Glutamatergic neuron (in vitro differentiated cells): Measurements from ENCODE around the gene DOCK6. TPM values are rescaled to one million over a fixed set of nuclear protein-coding genes. Genes with fewer than 3 reads are reported as not detected.

ENCODE experiments used
- DNase-seq: peaks from one replicate; pipeline ENCODE4 v3.0.0; 2022
- H3K27ac Mint-ChIP-seq: one replicate; pipeline ENCODE4 v1.8.0; 2020; ENCODE audit warnings: mild to moderate bottlenecking, mixed read lengths, inconsistent platforms; ENCODE audit not compliant: unreplicated experiment
- H3K27me3 Mint-ChIP-seq: one replicate; pipeline ENCODE4 v1.8.0; 2020; ENCODE audit warnings: mild to moderate bottlenecking, moderate library complexity, mixed read lengths, inconsistent platforms; ENCODE audit not compliant: unreplicated experiment
- H3K36me3 Mint-ChIP-seq: one replicate; pipeline ENCODE4 v1.8.0; 2020; ENCODE audit warnings: mild to moderate bottlenecking, mixed read lengths, inconsistent platforms; ENCODE audit not compliant: unreplicated experiment
- H3K4me1 Mint-ChIP-seq: one replicate; pipeline ENCODE4 v1.8.0; 2020; ENCODE audit warnings: mild to moderate bottlenecking, low read depth, mixed read lengths, inconsistent platforms; ENCODE audit not compliant: unreplicated experiment
- H3K4me3 Mint-ChIP-seq: one replicate; pipeline ENCODE4 v1.8.0; 2020; ENCODE audit warnings: mild to moderate bottlenecking, mixed read lengths, inconsistent platforms; ENCODE audit not compliant: unreplicated experiment
- H3K9me3 Mint-ChIP-seq: one replicate; pipeline ENCODE4 v1.8.0; 2020; ENCODE audit warnings: mild to moderate bottlenecking, moderate library complexity, mixed read lengths, inconsistent platforms; ENCODE audit not compliant: unreplicated experiment
- CTCF ChIP-seq: fragments of 200-600 bp; sonication (generic); IDR thresholded peaks from one replicate; pipeline ENCODE4 v1.5.0; 2021; ENCODE audit not compliant: partially characterized antibody, unreplicated experiment
- total RNA-seq: library from RNA; stranded (reverse); fragmentation: NEBNext Ultra II Directional; extraction: Animal tissue kit (Norgen Biotek cat#: 25700); gene quantifications from one replicate; pipeline ENCODE4 v1.2.1, GENCODE V29; 2021; ENCODE audit not compliant: unreplicated experiment

The DOCK6 gene
- total RNA-seq, 1 donor from 2014 or later: 260 TPM

DNA sequence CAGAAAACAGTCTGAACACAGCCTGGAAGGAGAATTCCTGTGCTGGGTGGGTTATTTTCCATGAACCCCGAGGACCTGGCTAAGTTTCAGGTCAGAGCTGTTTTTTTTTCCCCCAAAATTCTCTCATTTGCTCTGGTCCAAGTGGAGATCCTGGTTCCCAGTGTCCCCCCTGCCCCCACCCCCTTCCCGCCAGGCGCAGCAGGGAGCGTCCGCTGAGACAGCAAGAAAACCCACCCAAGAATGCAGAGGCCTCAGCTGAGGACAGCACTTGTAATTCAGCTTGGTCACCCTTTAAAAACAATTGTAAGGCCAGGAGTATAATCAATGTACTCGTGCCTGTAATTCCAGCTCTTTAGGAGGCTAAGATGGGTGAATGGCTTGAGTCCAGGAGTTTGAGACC is 22.2 kb upstream of the DOCK6 start:
- TF ChIP-seq CTCF: no peak
- Mint-ChIP-seq H3K4me3 (no peak overlapping the region), H3K4me1 (no peaks in the 10 kb centered on the region), H3K27ac (no peak overlapping the region), H3K36me3 (no peaks in the 10 kb centered on the region), H3K9me3 (peaks cover 4% of the 10 kb centered on the region), H3K27me3 (peaks cover 2% of the 10 kb centered on the region)
- DNase-seq: no peak

GRCh38 chr19:11281356-11282049 is 19.2 kb upstream of the DOCK6 start:
- Mint-ChIP-seq H3K4me1 (no peaks in the 10 kb centered on the region), H3K27me3 (peaks cover 5% of the 10 kb centered on the region), H3K36me3 (peaks cover 4% of the 10 kb centered on the region), H3K27ac (no peak overlapping the region), H3K9me3 (peaks cover 7% of the 10 kb centered on the region), H3K4me3 (no peak overlapping the region)
- no peak for TF ChIP-seq CTCF
- no peak for DNase-seq

GRCh38 chr19:11279505-11280236 is 17.3 kb upstream of the DOCK6 start:
- DNase-seq: no peak
- H3K4me1 Mint-ChIP-seq: peaks cover 5% of the 10 kb centered on the region
- H3K27ac Mint-ChIP-seq: no peak overlapping the region
- H3K9me3 Mint-ChIP-seq: peaks cover 12% of the 10 kb centered on the region
- no peak overlapping the region for H3K4me3 Mint-ChIP-seq
- no peak for TF ChIP-seq CTCF
- peaks cover 7% of the 10 kb centered on the region for H3K27me3 Mint-ChIP-seq
- H3K36me3 Mint-ChIP-seq: peaks cover 4% of the 10 kb centered on the region

DNA sequence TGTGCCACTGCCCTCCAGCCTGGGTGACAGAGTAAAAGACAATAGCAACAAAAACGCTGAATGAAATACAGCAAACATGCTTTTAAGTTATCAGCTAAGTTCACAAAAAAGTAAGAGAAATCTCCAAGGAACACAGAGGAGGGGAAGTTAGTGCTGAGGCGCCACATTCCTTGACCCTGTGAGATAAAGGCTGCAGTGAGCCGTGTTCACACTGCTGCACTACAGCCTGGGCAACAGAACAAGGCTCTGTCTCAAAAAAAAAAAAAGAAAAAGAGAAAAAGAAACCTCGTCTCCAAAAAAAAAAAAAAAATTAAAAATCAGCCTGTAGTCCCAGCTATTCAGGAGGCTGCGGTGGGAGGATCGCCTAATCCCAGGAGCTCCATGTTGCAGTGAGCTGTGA is 16.3 kb upstream of the DOCK6 start:
- no peak for TF ChIP-seq CTCF
- H3K4me1 Mint-ChIP-seq: peaks cover 5% of the 10 kb centered on the region
- peaks cover 7% of the 10 kb centered on the region for H3K27me3 Mint-ChIP-seq
- H3K27ac Mint-ChIP-seq: no peak overlapping the region
- peaks cover 12% of the 10 kb centered on the region for H3K9me3 Mint-ChIP-seq
- peaks cover 4% of the 10 kb centered on the region for H3K36me3 Mint-ChIP-seq
- H3K4me3 Mint-ChIP-seq: no peak overlapping the region
- no peak for DNase-seq

GRCh38 chr19:11274533-11275086 is 12.3 kb upstream of the DOCK6 start:
- peaks cover 5% of the 10 kb centered on the region for H3K4me1 Mint-ChIP-seq
- H3K36me3 Mint-ChIP-seq: peaks cover 4% of the 10 kb centered on the region
- peaks cover 6% of the 10 kb centered on the region for H3K27me3 Mint-ChIP-seq
- peaks cover 8% of the 10 kb centered on the region for H3K9me3 Mint-ChIP-seq
- DNase-seq: no peak
- H3K27ac Mint-ChIP-seq: peak overlapping the region; percentile 19
- TF ChIP-seq CTCF: no peak
- H3K4me3 Mint-ChIP-seq: peak overlapping the region; percentile 12
